ENCODE results near the gene CWC22. TPM values are rescaled to one million over a fixed set of nuclear protein-coding genes. Genes with fewer than 3 reads are reported as not detected.
"Not testable (repeated sequence)": the region's sequence is repeated elsewhere in the genome, so short reads cannot be mapped to it uniquely, and the experiment has no call there.

CWC22 gene
- total RNA-seq, 1 donor from 2014 or later: 23.6 TPM

DNA sequence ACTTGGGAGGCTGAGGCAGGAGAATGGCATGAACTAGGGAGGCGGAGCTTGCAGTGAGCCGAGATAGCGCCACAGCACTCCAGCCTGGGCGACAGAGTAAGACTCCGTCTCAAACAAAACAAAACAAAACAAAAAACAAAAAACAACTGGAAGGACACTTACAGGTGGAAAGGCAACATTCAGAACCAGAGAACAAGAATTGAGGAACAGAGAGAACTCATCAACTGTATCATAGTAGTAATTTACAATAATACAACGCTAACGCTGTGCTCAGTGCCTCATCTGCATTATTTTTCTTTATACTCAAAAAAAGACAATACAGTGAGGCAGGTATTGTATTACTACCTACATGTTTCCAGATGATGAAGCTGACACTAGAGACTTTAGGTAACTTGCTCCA, 1.6 kb downstream of the CWC22 start:
- intact Hi-C loops (cut with DNase I); ATAC-seq; DNase-seq (ENCODE audit: low spot score): not testable (repeated sequence)

GRCh38 chr2:180004731-180005130, 2.4 kb downstream of the CWC22 start:
- ATAC-seq (no peak), DNase-seq (ENCODE audit: low spot score) (no peak)
- intact Hi-C loops (cut with DNase I): no loop called here

GRCh38 chr2:180003559-180003958, 3.5 kb downstream of the CWC22 start:
- intact Hi-C loops (cut with DNase I): no loop called here
- DNase-seq (ENCODE audit: low spot score) (no peak), ATAC-seq (no peak)

DNA sequence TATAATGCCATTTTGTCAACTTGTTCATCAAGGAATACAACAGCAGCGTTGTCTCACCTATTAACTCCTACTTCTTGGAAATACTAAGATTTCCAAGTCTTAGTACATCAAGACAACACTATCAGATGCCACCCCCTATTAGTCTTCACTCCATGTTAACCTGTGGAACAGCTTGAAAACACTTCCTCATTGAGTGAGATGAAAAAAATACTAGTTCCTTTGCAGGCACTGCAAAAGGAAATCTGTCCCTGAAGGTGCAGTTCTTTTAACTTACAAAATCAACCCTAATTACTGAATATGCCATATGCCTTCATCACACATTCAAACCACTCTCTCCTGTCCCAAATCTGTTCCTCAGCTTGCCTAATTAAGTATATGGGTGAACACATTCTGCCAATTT, 4.0 kb downstream of the CWC22 start:
- DNase-seq (ENCODE audit: low spot score) (no peak), ATAC-seq (no peak)
- intact Hi-C loops (cut with DNase I): no loop called here

DNA sequence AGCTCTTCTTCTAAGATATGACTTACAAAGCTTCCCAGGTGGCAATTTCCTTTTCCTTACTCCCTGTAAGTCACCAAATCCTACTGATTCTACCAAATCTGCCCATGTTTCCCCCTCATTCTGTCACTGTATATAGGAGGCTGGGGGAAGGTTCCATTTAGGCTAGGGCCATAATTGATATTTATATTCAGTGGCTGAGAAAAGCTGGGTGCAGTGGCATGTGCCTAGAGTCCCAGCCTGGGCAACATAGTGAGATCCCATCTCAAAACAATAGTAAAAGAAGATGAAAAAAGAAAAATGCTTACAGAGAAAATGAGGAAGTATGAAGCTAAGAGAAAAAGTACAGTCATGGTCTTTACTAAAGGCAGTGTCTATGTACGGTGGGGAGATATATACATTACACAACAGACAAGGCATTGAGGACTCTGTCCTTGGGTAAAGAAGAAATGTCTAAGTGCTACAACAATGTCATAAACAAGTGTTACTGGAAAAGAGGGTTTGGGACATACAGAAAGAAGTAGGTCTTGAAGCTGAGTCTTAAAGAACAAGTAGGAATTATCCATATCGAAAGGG, 4.8 kb downstream of the CWC22 start:
- intact Hi-C loops (cut with DNase I): no loop called here
- ATAC-seq: no peak
- no peak for DNase-seq (ENCODE audit: low spot score)

- DNase-seq (ENCODE audit: low spot score): no peak
- intact Hi-C loops (cut with DNase I): no loop called here
- no peak for ATAC-seq
Observed at GRCh38 chr2:180001726-180002125, 5.4 kb downstream of the CWC22 start.

DNA sequence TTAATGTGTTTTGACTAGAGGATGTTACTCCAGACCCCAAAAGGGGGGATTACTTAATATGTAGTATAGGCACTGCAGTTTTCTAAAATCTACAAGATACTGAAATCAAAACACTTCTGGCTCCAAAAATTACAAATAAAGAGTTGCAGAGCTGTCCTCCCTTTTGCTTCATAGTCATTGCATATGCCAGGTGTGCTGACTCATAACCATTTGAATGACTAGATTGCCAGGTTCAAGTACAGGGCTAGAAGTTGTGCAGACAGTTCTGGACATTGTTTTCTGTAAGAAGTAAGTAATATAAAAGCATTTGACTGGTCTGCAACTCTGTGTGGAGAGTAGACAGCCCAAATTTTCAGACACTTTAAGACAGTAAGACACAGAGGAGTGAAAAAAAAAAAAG, 6.7 kb downstream of the CWC22 start:
- no peak for DNase-seq (ENCODE audit: low spot score)
- no peak for ATAC-seq
- intact Hi-C loops (cut with DNase I): no loop called here

GRCh38 chr2:179999000-179999399, 8.1 kb downstream of the CWC22 start:
- ATAC-seq (no peak), DNase-seq (ENCODE audit: low spot score) (no peak)
- intact Hi-C loops (cut with DNase I): no loop called here

DNA sequence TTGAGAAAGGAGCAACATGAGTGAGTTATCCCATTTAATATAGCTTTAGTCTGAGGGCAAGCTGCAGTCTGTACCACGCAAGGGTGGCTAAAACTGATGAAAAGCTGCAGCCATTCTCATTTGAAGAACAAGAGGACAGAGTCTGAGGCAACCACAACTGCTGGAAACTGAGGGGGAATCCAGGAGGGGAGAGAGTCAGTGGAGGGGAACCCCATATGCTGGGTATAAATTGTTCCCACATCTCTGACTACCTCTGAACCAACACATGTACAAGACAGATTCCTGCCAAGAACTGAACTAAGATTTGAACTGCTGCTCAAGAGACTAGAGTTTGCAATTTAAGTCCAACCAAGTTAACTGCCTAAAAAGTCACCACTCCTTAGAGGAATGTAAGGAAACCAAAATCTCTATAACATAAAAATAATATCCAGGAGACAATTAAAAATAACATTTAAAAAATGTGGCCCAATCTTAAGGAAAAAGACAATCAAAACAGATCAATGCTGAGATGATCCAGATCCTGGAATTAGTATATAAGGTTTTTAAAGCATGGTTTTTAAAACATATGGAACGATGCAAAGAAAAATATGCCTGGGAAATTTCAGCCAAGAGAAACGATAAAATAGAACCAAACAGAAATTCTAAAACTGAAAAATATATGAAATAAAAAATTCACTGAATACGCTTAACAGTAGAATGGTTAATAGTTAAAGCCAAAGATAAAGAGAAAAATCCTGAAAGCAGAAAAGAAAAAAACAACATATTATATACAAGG, 11.2 kb downstream of the CWC22 start:
- no peak for ATAC-seq
- DNase-seq (ENCODE audit: low spot score): no peak
- intact Hi-C loops (cut with DNase I): no loop called here

DNA sequence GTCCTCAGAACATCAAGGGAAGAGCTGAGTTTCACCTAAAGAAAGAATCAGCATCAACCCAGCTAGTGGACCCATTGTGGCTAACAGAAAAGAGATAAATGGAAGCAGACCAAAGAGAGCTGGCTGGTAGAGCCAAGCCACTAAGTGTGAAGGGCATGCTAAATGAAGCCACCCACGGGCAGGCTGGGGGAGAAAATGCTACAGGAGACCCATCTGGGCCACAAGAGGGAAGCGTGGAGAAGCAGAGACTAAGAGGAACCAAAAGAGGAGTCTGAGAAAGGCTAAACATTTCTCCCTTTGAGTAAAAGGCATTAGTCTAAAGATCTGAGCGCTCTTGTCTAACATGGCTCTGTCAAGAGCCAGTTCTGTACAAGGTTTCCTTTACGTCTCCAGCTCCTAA, 15.8 kb downstream of the CWC22 start:
- DNase-seq (ENCODE audit: low spot score) (no peak), ATAC-seq (no peak)
- intact Hi-C loops (cut with DNase I): no loop called here

GRCh38 chr2:179990676-179991317, 16.3 kb downstream of the CWC22 start:
- ATAC-seq (no peak), DNase-seq (ENCODE audit: low spot score) (no peak)
- intact Hi-C loops (cut with DNase I): no loop called here

- intact Hi-C loops (cut with DNase I): no loop called here
- DNase-seq (ENCODE audit: low spot score) (no peak), ATAC-seq (no peak)
Observed at GRCh38 chr2:179987916-179988315, 19.2 kb downstream of the CWC22 start.

DNA sequence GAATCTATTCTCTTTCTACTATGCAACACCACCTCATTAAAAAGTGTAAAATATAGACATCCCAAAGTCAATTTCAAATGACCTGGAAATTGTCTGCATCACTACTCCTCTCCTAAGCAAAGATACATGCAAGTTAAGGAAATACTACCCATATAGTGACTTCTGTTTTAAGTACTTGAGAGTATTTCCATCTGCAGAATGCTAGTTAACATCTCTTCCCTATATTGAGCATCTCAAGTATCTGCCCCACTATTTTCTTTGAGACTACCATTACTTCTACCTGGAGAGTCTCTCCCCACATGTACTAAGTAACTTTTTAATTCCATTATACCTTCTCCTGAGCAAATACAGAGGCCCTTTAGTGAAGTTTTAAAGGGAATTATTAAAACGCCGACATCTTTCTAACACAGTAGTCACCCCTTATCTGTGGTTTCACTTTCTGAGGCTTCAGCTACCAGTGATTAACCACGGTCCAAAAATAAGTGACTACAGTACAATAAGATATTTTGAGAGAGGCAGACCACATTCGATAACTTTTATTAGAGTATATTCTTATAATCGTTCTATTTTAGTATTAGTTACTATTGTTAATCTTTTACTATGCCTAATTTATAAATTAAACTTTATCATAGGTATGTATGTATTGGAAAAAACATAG, 21.8 kb downstream of the CWC22 start:
- no peak for DNase-seq (ENCODE audit: low spot score)
- ATAC-seq: no peak
- intact Hi-C loops (cut with DNase I): no loop called here

- DNase-seq (ENCODE audit: low spot score) (no peak), ATAC-seq (no peak)
- intact Hi-C loops (cut with DNase I): no loop called here
Observed at GRCh38 chr2:179983250-179983932, 23.7 kb downstream of the CWC22 start.

DNA sequence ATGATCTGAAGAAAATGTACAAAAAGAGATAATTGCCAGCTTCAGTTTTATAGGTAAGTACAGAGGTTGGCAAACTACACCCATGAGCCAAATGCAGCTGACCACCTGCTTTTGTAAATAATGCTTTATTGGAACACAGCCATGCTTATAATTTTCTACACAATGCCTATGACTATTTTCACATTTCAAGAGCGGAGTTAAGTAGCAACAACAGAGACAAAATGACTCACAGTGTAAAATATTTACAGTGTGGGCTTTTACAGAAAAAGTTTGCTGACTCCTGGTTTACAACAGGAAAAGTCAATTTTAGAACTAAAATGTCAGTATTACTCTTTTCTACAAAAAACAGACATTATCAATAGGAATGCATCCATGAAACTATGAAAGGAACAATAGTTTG, 26.0 kb downstream of the CWC22 start:
- no peak for ATAC-seq
- intact Hi-C loops (cut with DNase I): no loop called here
- no peak for DNase-seq (ENCODE audit: low spot score)

DNA sequence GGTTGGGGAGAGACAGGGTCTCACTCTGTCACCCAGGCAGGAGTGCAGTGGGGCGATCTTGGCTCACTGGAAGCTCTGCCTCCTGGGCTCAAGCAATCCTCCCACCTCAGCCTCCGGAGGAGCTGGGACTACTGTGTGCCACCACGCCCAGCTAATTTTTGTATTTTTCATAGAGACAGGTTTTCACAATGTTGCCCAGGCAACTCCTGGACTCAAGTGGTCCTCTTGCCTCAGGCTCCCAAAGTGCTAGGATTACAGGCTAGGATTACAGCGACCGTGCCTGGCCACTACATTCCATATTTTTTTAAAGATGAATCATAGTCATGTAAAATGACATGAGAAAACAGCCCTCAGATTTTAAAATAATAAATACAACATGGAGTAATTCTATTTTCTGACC, 32.3 kb downstream of the CWC22 start:
- ATAC-seq: no peak
- intact Hi-C loops (cut with DNase I): no loop called here
- no peak for DNase-seq (ENCODE audit: low spot score)

- DNase-seq (ENCODE audit: low spot score): no peak
- no peak for ATAC-seq
- intact Hi-C loops (cut with DNase I): no loop called here
Observed at GRCh38 chr2:179966778-179967394, 40.2 kb downstream of the CWC22 start.

DNA sequence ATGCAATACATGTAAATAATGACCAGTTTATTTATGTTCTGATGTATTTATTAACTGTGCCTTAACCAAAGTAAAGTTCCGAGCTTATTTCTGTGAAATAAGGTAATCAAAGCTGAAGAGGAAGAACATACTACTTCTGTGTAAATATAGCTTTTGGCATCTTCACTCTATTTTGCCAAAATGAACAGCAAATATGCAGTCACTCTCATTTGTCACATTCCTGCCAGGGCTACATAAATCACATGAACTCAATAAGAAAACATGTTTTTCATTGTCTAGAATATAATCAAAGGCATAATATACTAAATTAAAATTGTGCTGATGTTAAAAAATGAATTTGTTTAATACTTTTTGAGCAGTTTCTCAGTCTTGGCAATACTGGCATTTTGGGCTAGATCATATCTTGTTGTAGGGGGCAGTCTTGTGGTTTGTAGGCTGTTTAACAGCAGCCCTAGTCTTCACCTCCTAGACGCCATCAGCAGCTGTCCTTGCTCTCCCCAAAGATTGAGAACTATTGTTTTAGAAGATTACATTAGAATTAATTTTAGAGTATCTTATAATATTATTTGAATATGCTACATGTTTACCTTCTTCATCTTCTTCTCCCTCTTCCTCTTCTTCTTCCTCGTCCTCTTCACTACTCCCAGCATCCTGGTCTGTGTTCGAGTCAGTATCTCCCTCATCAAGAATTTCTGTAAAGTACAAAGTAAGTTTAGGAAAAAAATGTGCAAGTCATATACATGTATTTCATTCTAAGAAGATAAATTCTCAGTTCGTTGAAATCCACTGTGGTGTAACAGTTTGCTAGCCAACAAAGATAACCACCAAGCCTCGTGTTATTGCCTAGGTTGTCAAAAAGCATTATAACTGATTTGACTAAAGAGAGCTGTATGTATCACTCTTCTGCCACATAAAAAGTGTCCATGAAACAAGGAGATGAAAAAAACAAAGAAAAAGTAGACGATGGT, 41.5 kb downstream of the CWC22 start:
- ATAC-seq (no peak), DNase-seq (ENCODE audit: low spot score) (no peak)
- intact Hi-C loops (cut with DNase I): no loop called here
